Testis (tissue), 2 donors: Measurements from ENCODE around the gene CORO2B.

Experiments used
- POLR2A ChIP-seq: fragments of 450-650 bp; IDR thresholded peaks from one replicate; pipeline ENCODE4 v1.6.1; 2017; ENCODE audit warnings: antibody characterized with exemption, mild to moderate bottlenecking, moderate library complexity
- TF ChIP-seq, protein P1 (sequence below), 3 experiments: fragments of 450-650 bp in 2 of 3; fragments of 200-600 bp in 1 of 3; sonication (generic) in 1 of 3; IDR thresholded peaks; one replicate each; pipeline ENCODE4 v1.5.1; 2016 to 2019; ENCODE audit warnings: antibody characterized with exemption in 3 of 3, mild to moderate bottlenecking in 2 of 3, moderate library complexity in 1 of 3

DNA sequence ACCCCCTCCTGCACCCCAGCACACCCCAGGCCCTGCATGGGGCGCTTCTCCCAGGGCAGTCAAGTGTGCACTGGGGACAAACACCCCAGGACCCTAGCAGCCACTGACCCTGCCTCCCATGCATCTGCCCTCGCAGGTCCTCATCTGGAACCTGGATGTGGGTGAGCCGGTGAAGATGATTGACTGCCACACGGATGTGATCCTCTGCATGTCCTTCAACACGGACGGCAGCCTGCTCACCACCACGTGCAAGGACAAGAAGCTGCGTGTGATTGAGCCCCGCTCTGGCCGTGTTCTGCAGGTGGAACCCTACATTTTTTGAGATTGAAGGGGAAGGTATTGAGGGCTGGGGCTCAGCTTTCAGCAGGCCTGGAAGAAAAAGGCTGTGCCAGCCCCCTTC is 132.6 kb downstream of the CORO2B start:
- TF ChIP-seq, protein P1, sequence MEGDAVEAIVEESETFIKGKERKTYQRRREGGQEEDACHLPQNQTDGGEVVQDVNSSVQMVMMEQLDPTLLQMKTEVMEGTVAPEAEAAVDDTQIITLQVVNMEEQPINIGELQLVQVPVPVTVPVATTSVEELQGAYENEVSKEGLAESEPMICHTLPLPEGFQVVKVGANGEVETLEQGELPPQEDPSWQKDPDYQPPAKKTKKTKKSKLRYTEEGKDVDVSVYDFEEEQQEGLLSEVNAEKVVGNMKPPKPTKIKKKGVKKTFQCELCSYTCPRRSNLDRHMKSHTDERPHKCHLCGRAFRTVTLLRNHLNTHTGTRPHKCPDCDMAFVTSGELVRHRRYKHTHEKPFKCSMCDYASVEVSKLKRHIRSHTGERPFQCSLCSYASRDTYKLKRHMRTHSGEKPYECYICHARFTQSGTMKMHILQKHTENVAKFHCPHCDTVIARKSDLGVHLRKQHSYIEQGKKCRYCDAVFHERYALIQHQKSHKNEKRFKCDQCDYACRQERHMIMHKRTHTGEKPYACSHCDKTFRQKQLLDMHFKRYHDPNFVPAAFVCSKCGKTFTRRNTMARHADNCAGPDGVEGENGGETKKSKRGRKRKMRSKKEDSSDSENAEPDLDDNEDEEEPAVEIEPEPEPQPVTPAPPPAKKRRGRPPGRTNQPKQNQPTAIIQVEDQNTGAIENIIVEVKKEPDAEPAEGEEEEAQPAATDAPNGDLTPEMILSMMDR (IDR thresholded peaks at IDR 0.05) = no peak
- TF ChIP-seq POLR2A = no peak
